ENCODE results near the gene FGGY. TPM values are rescaled to one million over a fixed set of nuclear protein-coding genes. Genes with fewer than 3 reads are reported as not detected.

Gene FGGY
- total and polyA plus RNA-seq, 3 experiments from 2014 or later, result 5.3 to 7.9 (median 6.6) TPM

DNA sequence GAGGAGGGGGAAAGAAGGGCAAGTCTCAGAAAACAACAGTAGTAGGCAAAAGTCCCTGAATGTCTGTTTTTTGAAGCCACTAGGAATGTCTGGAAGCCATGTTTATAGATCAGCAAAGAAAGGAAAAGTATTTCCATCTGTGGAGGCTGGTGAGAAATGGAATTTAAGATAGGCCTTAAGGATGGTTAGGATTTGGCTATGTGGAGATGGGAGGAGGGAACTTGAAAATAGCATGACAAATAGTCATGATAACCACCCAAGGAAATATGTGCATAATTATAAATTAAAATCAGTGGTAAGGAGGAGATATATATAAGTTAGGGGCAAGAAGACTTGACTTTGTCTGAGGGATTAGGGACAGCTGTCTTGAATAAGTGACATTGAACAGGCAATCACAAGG is 33.8 kb upstream of the FGGY start:
- Mint-ChIP-seq H3K27ac (no peak overlapping the region), H3K4me1 (no peaks in the 10 kb centered on the region), H3K4me3 (no peak overlapping the region)

DNA sequence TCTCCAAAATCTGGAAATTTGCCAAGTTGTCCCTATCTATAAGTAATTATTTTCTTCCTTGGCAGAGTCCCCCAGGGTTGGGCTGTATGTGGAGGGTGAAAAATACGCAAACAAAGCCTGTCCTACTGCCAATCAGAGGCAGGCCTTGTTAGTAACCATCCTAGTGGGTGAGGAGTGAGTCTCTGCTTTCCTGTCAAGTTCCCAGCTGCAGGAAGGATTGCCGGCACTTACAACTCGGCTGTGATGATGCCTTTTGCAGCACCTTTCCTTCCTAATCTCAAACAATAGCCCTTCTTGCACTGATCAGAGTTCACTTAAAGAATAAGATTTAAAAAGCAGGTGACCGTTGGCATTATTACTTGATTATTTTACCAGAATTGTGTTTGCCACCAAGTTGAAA is 31.3 kb upstream of the FGGY start:
- Mint-ChIP-seq H3K27ac (no peak overlapping the region), H3K4me1 (no peaks in the 10 kb centered on the region), H3K27me3 (peaks cover 14% of the 10 kb centered on the region in 2 donors), H3K36me3 (no peaks in the 10 kb centered on the region), H3K4me3 (no peak overlapping the region), H3K9me3 (no peaks in the 10 kb centered on the region)
- H3K27me3 ChIP-seq (ENCODE audit: insufficient read depth, low read length, poor library complexity, severe bottlenecking), result no peaks in the 10 kb centered on the region
- no peaks in the 10 kb centered on the region for H3K36me3 ChIP-seq (ENCODE audit: insufficient read depth, low read length)
- DNase-seq, result no peak
- H3K4me1 ChIP-seq (ENCODE audit: insufficient read depth, low read length), result no peaks in the 10 kb centered on the region
- H3K27ac ChIP-seq (ENCODE audit: low read depth, low read length), result no peak overlapping the region
- no peaks in the 10 kb centered on the region for H3K9me3 ChIP-seq (ENCODE audit: low read length)
- POLR2A ChIA-PET, result no interaction called here
- CTCF ChIA-PET, result no interaction called here
- H3K4me3 ChIP-seq (ENCODE audit: low read length), result no peak overlapping the region

More for the DNA sequence above, 33.8 kb upstream of the FGGY start:
- H3K27me3 ChIP-seq (ENCODE audit: insufficient read depth, low read length, poor library complexity, severe bottlenecking), result no peaks in the 10 kb centered on the region
- CTCF ChIA-PET, result no interaction called here
- no peak overlapping the region for H3K27ac ChIP-seq (ENCODE audit: low read depth, low read length)
- H3K36me3 Mint-ChIP-seq, result no peaks in the 10 kb centered on the region
- POLR2A ChIA-PET, result no interaction called here
- no peaks in the 10 kb centered on the region for H3K36me3 ChIP-seq (ENCODE audit: insufficient read depth, low read length)
- no peaks in the 10 kb centered on the region for H3K9me3 ChIP-seq (ENCODE audit: low read length)
- peaks cover 0 to 8% of the 10 kb centered on the region in 2 donors for H3K27me3 Mint-ChIP-seq
- H3K4me3 ChIP-seq (ENCODE audit: low read length), result no peak overlapping the region
- no peaks in the 10 kb centered on the region for H3K4me1 ChIP-seq (ENCODE audit: insufficient read depth, low read length)
- no peak for DNase-seq
- H3K9me3 Mint-ChIP-seq, result no peaks in the 10 kb centered on the region

DNA sequence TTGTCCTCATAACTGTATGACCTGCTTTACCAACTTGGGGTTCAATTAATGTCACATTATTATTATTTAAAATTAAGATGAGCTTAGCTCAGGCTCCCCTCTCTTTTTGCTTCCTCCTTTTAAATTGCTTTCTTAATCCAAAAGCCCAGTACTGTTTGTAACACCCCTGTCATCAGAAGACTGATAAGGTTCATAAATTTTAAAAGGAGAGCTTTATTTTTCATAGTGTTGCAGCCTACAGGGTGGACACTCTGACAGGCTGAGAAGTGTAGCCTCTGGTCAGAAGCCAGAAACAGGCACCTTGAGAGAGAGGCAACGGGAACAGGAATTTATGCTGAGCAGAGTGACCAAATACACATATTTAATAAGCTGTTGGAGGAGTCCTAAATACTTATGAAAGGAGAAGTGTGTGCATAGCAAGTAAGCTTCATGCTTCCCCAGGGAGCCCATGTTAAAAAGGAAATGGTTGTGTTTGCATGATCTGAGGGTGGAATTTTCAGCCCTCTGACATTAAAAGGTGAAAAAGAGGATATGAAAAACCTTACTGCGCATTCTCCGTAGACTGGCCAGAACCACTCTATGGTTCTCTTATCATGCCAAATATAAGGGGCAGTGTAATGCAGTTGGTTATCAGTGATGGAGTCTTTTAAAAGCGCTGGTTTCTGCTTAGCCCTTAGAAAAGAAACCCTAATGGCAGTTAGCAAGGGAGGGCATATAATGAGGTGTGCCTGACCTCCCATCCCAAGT is 30.5 kb upstream of the FGGY start:
- Mint-ChIP-seq H3K4me1 (no peaks in the 10 kb centered on the region), H3K9me3 (peaks cover 0 to 5% (median 0%) of the 10 kb centered on the region in 5 donors), H3K36me3 (no peaks in the 10 kb centered on the region), H3K27ac (no peak overlapping the region), H3K4me3 (no peak overlapping the region), H3K27me3 (peaks cover 13 to 21% of the 10 kb centered on the region in 2 donors)
- no peaks in the 10 kb centered on the region for H3K36me3 ChIP-seq (ENCODE audit: insufficient read depth, low read length)
- ChIA-PET CTCF (no interaction called here), POLR2A (no interaction called here)
- no peak for DNase-seq
- no peak overlapping the region for H3K4me3 ChIP-seq (ENCODE audit: low read length)
- no peaks in the 10 kb centered on the region for H3K27me3 ChIP-seq (ENCODE audit: insufficient read depth, low read length, poor library complexity, severe bottlenecking)
- H3K4me1 ChIP-seq (ENCODE audit: insufficient read depth, low read length), result no peaks in the 10 kb centered on the region
- H3K9me3 ChIP-seq (ENCODE audit: low read length), result no peaks in the 10 kb centered on the region
- no peak overlapping the region for H3K27ac ChIP-seq (ENCODE audit: low read depth, low read length)

DNA sequence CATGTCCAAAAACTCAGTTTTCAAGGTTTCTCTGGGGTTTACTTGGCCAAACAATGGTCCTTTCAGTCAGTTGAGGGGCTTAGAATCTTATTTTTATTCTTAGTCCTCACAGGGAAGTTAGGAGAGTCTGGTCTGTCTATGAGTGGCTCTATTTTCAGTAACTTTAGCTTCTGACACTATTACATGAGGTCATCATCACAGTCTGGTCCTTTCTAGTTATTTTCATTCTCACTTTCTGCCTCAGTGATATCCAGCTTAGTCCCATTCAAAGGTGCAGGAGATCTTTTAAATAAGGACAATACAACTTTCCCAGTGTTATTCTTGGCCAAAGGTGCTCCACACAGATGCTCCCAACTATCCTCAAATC is 30.0 kb upstream of the FGGY start:
- no peaks in the 10 kb centered on the region for H3K4me1 Mint-ChIP-seq
- no peak for DNase-seq
- Histone ChIP-seq H3K9me3 (ENCODE audit: low read length) (no peaks in the 10 kb centered on the region), H3K4me3 (ENCODE audit: low read length) (no peak overlapping the region), H3K27me3 (ENCODE audit: insufficient read depth, low read length, poor library complexity, severe bottlenecking) (no peaks in the 10 kb centered on the region), H3K36me3 (ENCODE audit: insufficient read depth, low read length) (no peaks in the 10 kb centered on the region), H3K27ac (ENCODE audit: low read depth, low read length) (no peak overlapping the region), H3K4me1 (ENCODE audit: insufficient read depth, low read length) (no peaks in the 10 kb centered on the region)
- ChIA-PET CTCF (no interaction called here), POLR2A (no interaction called here)
- H3K36me3 Mint-ChIP-seq, result no peaks in the 10 kb centered on the region
- peaks cover 0 to 5% (median 0%) of the 10 kb centered on the region in 5 donors for H3K9me3 Mint-ChIP-seq
- H3K27me3 Mint-ChIP-seq, result peaks cover 13 to 26% of the 10 kb centered on the region in 2 donors
- H3K27ac Mint-ChIP-seq, result no peak overlapping the region
- H3K4me3 Mint-ChIP-seq, result no peak overlapping the region

DNA sequence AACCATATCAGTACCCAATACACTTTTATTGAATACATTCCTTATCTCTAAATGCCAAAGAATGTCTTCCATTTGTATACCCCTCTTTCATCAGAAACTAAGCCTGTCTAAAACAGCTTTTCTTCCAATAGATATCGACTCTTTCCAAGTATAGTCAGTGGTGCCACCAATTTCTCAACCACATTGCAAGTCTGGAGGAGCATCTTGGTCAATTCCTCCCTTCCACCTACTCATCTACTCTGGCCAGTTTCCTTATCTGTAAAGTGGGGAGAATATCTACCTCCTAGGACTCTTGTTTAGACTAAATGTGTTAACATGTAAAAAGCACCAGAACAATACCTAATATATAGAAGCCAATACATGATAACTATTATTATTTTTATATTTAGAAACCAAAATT is 28.5 kb upstream of the FGGY start:
- CTCF ChIA-PET, result no interaction called here
- H3K4me3 Mint-ChIP-seq, result no peak overlapping the region
- Histone ChIP-seq H3K27ac (ENCODE audit: low read depth, low read length) (no peak overlapping the region), H3K4me1 (ENCODE audit: insufficient read depth, low read length) (no peaks in the 10 kb centered on the region), H3K4me3 (ENCODE audit: low read length) (no peak overlapping the region), H3K36me3 (ENCODE audit: insufficient read depth, low read length) (no peaks in the 10 kb centered on the region), H3K27me3 (ENCODE audit: insufficient read depth, low read length, poor library complexity, severe bottlenecking) (no peaks in the 10 kb centered on the region), H3K9me3 (ENCODE audit: low read length) (no peaks in the 10 kb centered on the region)
- peaks cover 11 to 30% of the 10 kb centered on the region in 2 donors for H3K27me3 Mint-ChIP-seq
- H3K9me3 Mint-ChIP-seq, result peaks cover 0 to 5% (median 0%) of the 10 kb centered on the region in 5 donors
- H3K4me1 Mint-ChIP-seq, result no peaks in the 10 kb centered on the region
- peaks cover 0 to 4% (median 0%) of the 10 kb centered on the region in 3 donors for H3K36me3 Mint-ChIP-seq
- H3K27ac Mint-ChIP-seq, result no peak overlapping the region
- DNase-seq, result no peak
- POLR2A ChIA-PET, result no interaction called here

DNA sequence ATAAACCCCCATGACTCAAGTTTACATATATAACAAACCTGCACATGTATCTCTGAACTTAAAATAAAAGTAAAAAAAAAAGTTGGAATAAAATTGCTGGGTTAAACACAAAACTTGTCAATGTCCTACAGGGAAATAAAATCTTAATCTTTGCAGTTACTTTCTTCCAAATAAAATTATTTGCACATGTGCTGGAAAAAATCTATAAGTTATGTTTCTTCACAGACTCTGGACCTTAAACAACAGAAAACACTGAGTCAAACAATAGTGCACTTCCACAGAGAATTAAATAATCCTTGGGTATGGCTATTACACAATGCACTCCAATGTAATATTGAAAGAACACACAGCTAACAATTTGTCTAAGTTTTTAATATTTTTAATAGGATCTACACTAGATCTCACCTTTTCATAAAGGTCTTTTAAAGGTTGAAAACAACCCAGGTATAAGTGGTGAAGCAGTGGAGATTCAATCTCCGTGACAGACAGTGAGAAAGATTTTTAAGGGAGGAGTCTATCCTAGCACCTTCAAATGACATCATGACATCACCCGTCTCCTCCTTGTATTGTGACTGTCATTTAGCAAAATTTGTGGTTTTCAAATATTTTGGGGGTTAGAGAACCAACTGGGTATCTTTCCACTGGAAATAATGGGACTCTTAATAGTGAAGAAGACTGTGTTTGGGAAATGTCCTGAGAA is 25.2 kb upstream of the FGGY start:
- Mint-ChIP-seq H3K4me3 (no peak overlapping the region), H3K27ac (no peak overlapping the region), H3K27me3 (peaks cover 13 to 36% of the 10 kb centered on the region in 2 donors), H3K9me3 (peaks cover 0 to 5% (median 0%) of the 10 kb centered on the region in 5 donors), H3K4me1 (no peaks in the 10 kb centered on the region), H3K36me3 (peaks cover 0 to 4% (median 0%) of the 10 kb centered on the region in 3 donors)
- ChIA-PET CTCF (no interaction called here), POLR2A (no interaction called here)
- H3K4me1 ChIP-seq (ENCODE audit: insufficient read depth, low read length), result no peaks in the 10 kb centered on the region
- no peak overlapping the region for H3K4me3 ChIP-seq (ENCODE audit: low read length)
- no peaks in the 10 kb centered on the region for H3K36me3 ChIP-seq (ENCODE audit: insufficient read depth, low read length)
- no peak for DNase-seq
- H3K9me3 ChIP-seq (ENCODE audit: low read length), result no peaks in the 10 kb centered on the region
- no peaks in the 10 kb centered on the region for H3K27me3 ChIP-seq (ENCODE audit: insufficient read depth, low read length, poor library complexity, severe bottlenecking)
- no peak overlapping the region for H3K27ac ChIP-seq (ENCODE audit: low read depth, low read length)

DNA sequence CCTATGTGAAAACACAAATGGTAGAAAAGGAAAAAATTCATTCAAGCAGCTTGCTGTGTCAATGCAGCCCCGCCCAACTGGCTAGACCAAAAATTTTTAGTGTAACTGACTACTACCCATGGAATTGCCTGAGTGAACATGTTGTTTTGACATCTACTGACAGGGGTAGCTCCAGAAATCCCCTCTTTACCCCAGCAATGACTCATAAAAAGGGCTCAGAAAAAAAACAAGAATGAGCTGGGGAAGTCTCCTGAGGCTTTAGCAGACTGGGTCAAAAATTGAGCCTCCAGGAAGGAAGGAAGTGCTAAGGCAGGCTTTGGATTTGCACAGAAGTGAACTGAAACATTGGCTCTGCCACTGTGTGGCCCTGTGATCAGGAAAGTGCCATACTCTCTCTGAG is 24.4 kb upstream of the FGGY start:
- no peak overlapping the region for H3K4me3 ChIP-seq (ENCODE audit: low read length)
- no peaks in the 10 kb centered on the region for H3K4me1 ChIP-seq (ENCODE audit: insufficient read depth, low read length)
- no peak overlapping the region for H3K4me3 Mint-ChIP-seq
- no peak overlapping the region for H3K27ac Mint-ChIP-seq
- H3K4me1 Mint-ChIP-seq, result no peaks in the 10 kb centered on the region
- H3K36me3 Mint-ChIP-seq, result peaks cover 0 to 4% (median 0%) of the 10 kb centered on the region in 3 donors
- no peak overlapping the region for H3K27ac ChIP-seq (ENCODE audit: low read depth, low read length)
- ChIA-PET POLR2A (no interaction called here), CTCF (no interaction called here)
- H3K27me3 ChIP-seq (ENCODE audit: insufficient read depth, low read length, poor library complexity, severe bottlenecking), result no peaks in the 10 kb centered on the region
- no peaks in the 10 kb centered on the region for H3K9me3 ChIP-seq (ENCODE audit: low read length)
- peaks cover 0 to 5% (median 0%) of the 10 kb centered on the region in 5 donors for H3K9me3 Mint-ChIP-seq
- H3K36me3 ChIP-seq (ENCODE audit: insufficient read depth, low read length), result no peaks in the 10 kb centered on the region
- peaks cover 13 to 36% of the 10 kb centered on the region in 2 donors for H3K27me3 Mint-ChIP-seq
- DNase-seq, result no peak

DNA sequence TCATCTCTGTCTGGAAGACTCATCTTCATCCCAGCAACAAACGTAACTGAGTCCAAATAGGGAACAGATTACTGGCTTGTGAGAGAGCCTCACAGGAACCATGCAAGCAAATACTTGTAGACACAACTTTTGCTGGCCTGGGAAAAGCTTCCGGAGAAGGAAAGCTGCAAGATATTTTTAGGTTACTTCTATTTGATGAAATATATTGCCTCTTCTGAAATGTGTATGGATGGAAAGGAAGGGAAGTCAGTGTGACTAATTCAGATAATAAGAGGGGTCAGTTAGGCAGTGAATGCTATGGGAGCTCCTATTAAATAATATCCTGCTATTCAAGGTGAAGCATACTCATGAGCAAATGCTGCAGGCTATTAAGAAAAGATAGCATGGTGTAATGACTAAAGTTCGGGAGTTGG is 20.4 kb upstream of the FGGY start:
- ChIA-PET POLR2A (no interaction called here), CTCF (no interaction called here)
- no peak overlapping the region for H3K27ac ChIP-seq (ENCODE audit: low read depth, low read length)
- H3K9me3 ChIP-seq (ENCODE audit: low read length), result no peaks in the 10 kb centered on the region
- Mint-ChIP-seq H3K27ac (no peak overlapping the region), H3K9me3 (no peaks in the 10 kb centered on the region), H3K27me3 (peaks cover 3 to 14% of the 10 kb centered on the region in 2 donors), H3K4me1 (no peaks in the 10 kb centered on the region), H3K36me3 (peaks cover 0 to 4% (median 0%) of the 10 kb centered on the region in 3 donors), H3K4me3 (no peak overlapping the region)
- no peak for DNase-seq
- no peaks in the 10 kb centered on the region for H3K4me1 ChIP-seq (ENCODE audit: insufficient read depth, low read length)
- H3K27me3 ChIP-seq (ENCODE audit: insufficient read depth, low read length, poor library complexity, severe bottlenecking), result no peaks in the 10 kb centered on the region
- no peaks in the 10 kb centered on the region for H3K36me3 ChIP-seq (ENCODE audit: insufficient read depth, low read length)
- H3K4me3 ChIP-seq (ENCODE audit: low read length), result no peak overlapping the region
